Measurements from ENCODE around the gene STRADB. TPM values are rescaled to one million over a fixed set of nuclear protein-coding genes. Genes with fewer than 3 reads are reported as not detected.
"Not testable (repeated sequence)": the region's sequence is repeated elsewhere in the genome, so short reads cannot be mapped to it uniquely, and the experiment has no call there.

STRADB gene
- total and polyA plus RNA-seq, 2 donors from 2014 or later: 26.1 to 60.3 TPM

GRCh38 chr2:201419986-201420385 is 31.6 kb upstream of the STRADB start:
- DNase-seq (no peak), FAIRE-seq (no peak)
- no peak for TF ChIP-seq CTCF (IDR thresholded peaks at IDR 0.05; ENCODE audit: borderline replicate concordance, extremely low read depth, insufficient read depth)
- Histone ChIP-seq H3K27ac (ENCODE audit: low read depth in 2 of 2, low read length in 2 of 2) (no peak overlapping the region), H3K36me3 (ENCODE audit: control insufficient read depth in 2 of 3, insufficient read depth in 3 of 3, low read length in 3 of 3) (peaks cover 0 to 5% (median 2%) of the 10 kb centered on the region in 3 donors), H3K27me3 (ENCODE audit: control insufficient read depth, insufficient read depth, low read length) (no peaks in the 10 kb centered on the region), H3K4me1 (ENCODE audit: control insufficient read depth in 2 of 3, insufficient read depth in 2 of 3, low read depth in 1 of 3, low read length in 3 of 3) (peaks cover 0 to 7% (median 3%) of the 10 kb centered on the region in 3 donors), H3K9me3 (ENCODE audit: control insufficient read depth in 2 of 3, insufficient read depth in 1 of 3, low read length in 3 of 3) (no peaks in the 10 kb centered on the region), H3K9ac (ENCODE audit: low read length in 3 of 3) (peak overlapping the region in 1 of 3 donors; percentile 7), H3K4me3 (ENCODE audit: low read length in 3 of 3) (no peak overlapping the region)
- intact Hi-C loops (cut with DNase I): no loop called here

- no peak overlapping the region for H3K4me3 ChIP-seq (ENCODE audit: low read length in 3 of 3)
- peaks cover 0 to 5% (median 2%) of the 10 kb centered on the region in 3 donors for H3K36me3 ChIP-seq (ENCODE audit: control insufficient read depth in 2 of 3, insufficient read depth in 3 of 3, low read length in 3 of 3)
- H3K9ac ChIP-seq (ENCODE audit: low read length in 3 of 3): peak overlapping the region in 1 of 3 donors; percentile 7
- no peak overlapping the region for H3K27ac ChIP-seq (ENCODE audit: low read depth in 2 of 2, low read length in 2 of 2)
- peaks cover 0 to 3% (median under 1%) of the 10 kb centered on the region in 3 donors for H3K4me1 ChIP-seq (ENCODE audit: control insufficient read depth in 2 of 3, insufficient read depth in 2 of 3, low read depth in 1 of 3, low read length in 3 of 3)
- no peaks in the 10 kb centered on the region for H3K9me3 ChIP-seq (ENCODE audit: control insufficient read depth in 2 of 3, insufficient read depth in 1 of 3, low read length in 3 of 3)
- intact Hi-C loops (cut with DNase I): no loop called here
- DNase-seq: no peak
- TF ChIP-seq CTCF (IDR thresholded peaks at IDR 0.05; ENCODE audit: borderline replicate concordance, extremely low read depth, insufficient read depth): no peak
- peak; percentile 81 for FAIRE-seq
- H3K27me3 ChIP-seq (ENCODE audit: control insufficient read depth, insufficient read depth, low read length): no peaks in the 10 kb centered on the region
These were observed 31.0 kb upstream of the STRADB start for GRCh38 chr2:201420442-201421113.

GRCh38 chr2:201425952-201426351 is 25.6 kb upstream of the STRADB start:
- H3K4me3 ChIP-seq (ENCODE audit: low read length in 3 of 3): no peak overlapping the region
- DNase-seq: no peak
- intact Hi-C loops (cut with DNase I): no loop called here
- FAIRE-seq: no peak
- no peaks in the 10 kb centered on the region for H3K27me3 ChIP-seq (ENCODE audit: control insufficient read depth, insufficient read depth, low read length)
- no peak overlapping the region for H3K9ac ChIP-seq (ENCODE audit: low read length in 3 of 3)
- no peaks in the 10 kb centered on the region for H3K36me3 ChIP-seq (ENCODE audit: control insufficient read depth in 2 of 3, insufficient read depth in 3 of 3, low read length in 3 of 3)
- H3K4me1 ChIP-seq (ENCODE audit: control insufficient read depth in 2 of 3, insufficient read depth in 2 of 3, low read depth in 1 of 3, low read length in 3 of 3): peaks cover 0 to 3% (median 0%) of the 10 kb centered on the region in 3 donors
- H3K27ac ChIP-seq (ENCODE audit: low read depth in 2 of 2, low read length in 2 of 2): no peak overlapping the region
- no peaks in the 10 kb centered on the region for H3K9me3 ChIP-seq (ENCODE audit: control insufficient read depth in 2 of 3, insufficient read depth in 1 of 3, low read length in 3 of 3)
- no peak for TF ChIP-seq CTCF (IDR thresholded peaks at IDR 0.05; ENCODE audit: borderline replicate concordance, extremely low read depth, insufficient read depth)

- intact Hi-C loops (cut with DNase I); H3K27me3 ChIP-seq (ENCODE audit: control insufficient read depth, insufficient read depth, low read length); H3K27ac ChIP-seq (ENCODE audit: low read depth in 2 of 2, low read length in 2 of 2); H3K4me3 ChIP-seq (ENCODE audit: low read length in 3 of 3); DNase-seq; H3K9ac ChIP-seq (ENCODE audit: low read length in 3 of 3); H3K36me3 ChIP-seq (ENCODE audit: control insufficient read depth in 2 of 3, insufficient read depth in 3 of 3, low read length in 3 of 3); FAIRE-seq; H3K9me3 ChIP-seq (ENCODE audit: control insufficient read depth in 2 of 3, insufficient read depth in 1 of 3, low read length in 3 of 3): not testable (repeated sequence)
- H3K4me1 ChIP-seq (ENCODE audit: control insufficient read depth in 2 of 3, insufficient read depth in 2 of 3, low read depth in 1 of 3, low read length in 3 of 3): peaks cover 0 to 13% (median 11%) of the 10 kb centered on the region in 3 donors
These were observed 23.2 kb upstream of the STRADB start for GRCh38 chr2:201428366-201428765.

- H3K9ac ChIP-seq (ENCODE audit: low read length in 3 of 3); H3K36me3 ChIP-seq (ENCODE audit: control insufficient read depth in 2 of 3, insufficient read depth in 3 of 3, low read length in 3 of 3); DNase-seq; intact Hi-C loops (cut with DNase I); H3K27me3 ChIP-seq (ENCODE audit: control insufficient read depth, insufficient read depth, low read length); H3K27ac ChIP-seq (ENCODE audit: low read depth in 2 of 2, low read length in 2 of 2); H3K9me3 ChIP-seq (ENCODE audit: control insufficient read depth in 2 of 3, insufficient read depth in 1 of 3, low read length in 3 of 3); FAIRE-seq; H3K4me3 ChIP-seq (ENCODE audit: low read length in 3 of 3): not testable (repeated sequence)
- H3K4me1 ChIP-seq (ENCODE audit: control insufficient read depth in 2 of 3, insufficient read depth in 2 of 3, low read depth in 1 of 3, low read length in 3 of 3): peaks cover 3 to 15% (median 14%) of the 10 kb centered on the region in 3 donors
These were observed 21.7 kb upstream of the STRADB start for GRCh38 chr2:201429835-201430234.

GRCh38 chr2:201430322-201430721 is 21.2 kb upstream of the STRADB start:
- H3K27ac ChIP-seq (ENCODE audit: low read depth in 2 of 2, low read length in 2 of 2); H3K9me3 ChIP-seq (ENCODE audit: control insufficient read depth in 2 of 3, insufficient read depth in 1 of 3, low read length in 3 of 3); H3K27me3 ChIP-seq (ENCODE audit: control insufficient read depth, insufficient read depth, low read length); H3K36me3 ChIP-seq (ENCODE audit: control insufficient read depth in 2 of 3, insufficient read depth in 3 of 3, low read length in 3 of 3); intact Hi-C loops (cut with DNase I); FAIRE-seq; H3K4me3 ChIP-seq (ENCODE audit: low read length in 3 of 3); DNase-seq; H3K9ac ChIP-seq (ENCODE audit: low read length in 3 of 3): not testable (repeated sequence)
- H3K4me1 ChIP-seq (ENCODE audit: control insufficient read depth in 2 of 3, insufficient read depth in 2 of 3, low read depth in 1 of 3, low read length in 3 of 3): peaks cover 3 to 15% (median 14%) of the 10 kb centered on the region in 3 donors

Data from kidney (tissue), 14 donors.